ENCODE data around the gene SBNO2. TPM values are rescaled to one million over a fixed set of nuclear protein-coding genes. Genes with fewer than 3 reads are reported as not detected.
A peak's percentile ranks its signal among the peaks of the same experiment; 100 is the strongest.

Gene SBNO2
- total RNA-seq, 6 donors from 2014 or later: 44.8 to 159 (median 106) TPM

DNA sequence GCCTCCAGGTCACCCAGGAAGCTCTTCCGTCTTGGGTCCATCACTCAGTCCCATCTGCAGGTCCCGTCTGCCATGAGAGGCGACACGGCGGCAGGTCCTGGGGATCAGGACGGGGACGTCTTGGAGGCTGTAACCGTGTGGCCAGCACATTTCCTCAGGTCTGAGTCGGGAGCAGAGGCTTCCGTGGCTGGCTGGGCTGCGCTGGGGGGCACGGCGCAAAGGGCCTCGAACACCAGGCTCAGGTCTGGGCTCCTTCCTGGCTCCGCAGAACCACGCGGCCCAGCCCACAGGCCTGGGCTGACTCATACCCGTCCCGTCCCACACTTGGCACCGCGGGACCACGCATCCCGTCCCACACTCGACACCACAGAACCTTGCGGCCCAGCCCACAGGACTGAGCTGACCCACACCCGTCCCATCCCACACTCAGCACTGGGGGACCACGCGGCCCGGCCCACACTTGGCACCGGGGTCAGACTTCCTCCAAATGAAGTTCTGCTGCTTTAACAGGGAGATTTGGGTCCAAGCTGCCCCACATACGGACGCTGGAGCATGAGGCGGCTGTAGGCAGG, 30.2 kb downstream of the SBNO2 start:
- Histone ChIP-seq H3K4me1 (peaks cover 0 to 9% (median 0%) of the 10 kb centered on the region in 4 donors), H3K9me3 (no peaks in the 10 kb centered on the region), H3K27ac (no peak overlapping the region), H3K36me3 (peaks cover 9 to 83% (median 45%) of the 10 kb centered on the region in 4 donors), H3K27me3 (no peaks in the 10 kb centered on the region), H3K4me3 (no peak overlapping the region)
- TF ChIP-seq, protein P1, sequence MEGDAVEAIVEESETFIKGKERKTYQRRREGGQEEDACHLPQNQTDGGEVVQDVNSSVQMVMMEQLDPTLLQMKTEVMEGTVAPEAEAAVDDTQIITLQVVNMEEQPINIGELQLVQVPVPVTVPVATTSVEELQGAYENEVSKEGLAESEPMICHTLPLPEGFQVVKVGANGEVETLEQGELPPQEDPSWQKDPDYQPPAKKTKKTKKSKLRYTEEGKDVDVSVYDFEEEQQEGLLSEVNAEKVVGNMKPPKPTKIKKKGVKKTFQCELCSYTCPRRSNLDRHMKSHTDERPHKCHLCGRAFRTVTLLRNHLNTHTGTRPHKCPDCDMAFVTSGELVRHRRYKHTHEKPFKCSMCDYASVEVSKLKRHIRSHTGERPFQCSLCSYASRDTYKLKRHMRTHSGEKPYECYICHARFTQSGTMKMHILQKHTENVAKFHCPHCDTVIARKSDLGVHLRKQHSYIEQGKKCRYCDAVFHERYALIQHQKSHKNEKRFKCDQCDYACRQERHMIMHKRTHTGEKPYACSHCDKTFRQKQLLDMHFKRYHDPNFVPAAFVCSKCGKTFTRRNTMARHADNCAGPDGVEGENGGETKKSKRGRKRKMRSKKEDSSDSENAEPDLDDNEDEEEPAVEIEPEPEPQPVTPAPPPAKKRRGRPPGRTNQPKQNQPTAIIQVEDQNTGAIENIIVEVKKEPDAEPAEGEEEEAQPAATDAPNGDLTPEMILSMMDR (IDR thresholded peaks at IDR 0.05): no peak
- TF ChIP-seq EP300 (IDR thresholded peaks at IDR 0.05) (no peak), POLR2A (IDR thresholded peaks at IDR 0.05) (no peak)
- WGBS, 2 donors: 96 to 97% methylated on average over 4 to 33 of the region's 33 CpGs
- ATAC-seq (ENCODE audit: low FRiP score in 2 of 2) (peak in 1 of 2 donors; percentile 28), DNase-seq (peak in 1 of 2 donors; percentile 78)

DNA sequence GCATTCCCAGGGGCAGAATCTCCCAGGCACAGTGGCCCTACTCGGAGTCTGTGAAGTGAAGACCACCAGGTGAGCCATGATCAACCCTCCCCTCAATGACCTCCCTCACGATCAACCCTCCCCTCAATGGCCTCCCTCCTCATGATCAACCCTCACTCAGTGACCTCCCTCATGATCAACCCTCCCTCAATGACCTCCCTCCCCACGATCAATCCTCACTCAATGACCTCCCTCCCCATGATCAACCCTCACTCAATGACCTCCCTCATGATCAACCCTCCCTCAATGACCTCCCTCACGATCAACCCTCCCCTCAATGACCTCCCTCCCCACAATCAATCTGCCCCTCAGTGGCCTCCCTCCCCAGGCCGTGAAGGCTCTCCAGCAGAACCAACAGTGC, 32.1 kb downstream of the SBNO2 start:
- DNase-seq: no peak
- H3K27ac ChIP-seq: no peak overlapping the region
- peak; percentile 51 to 84 for ATAC-seq (ENCODE audit: low FRiP score in 2 of 2)
- WGBS, 2 donors: 80 to 89% methylated on average over 5 of the region's 5 CpGs
- no peaks in the 10 kb centered on the region for H3K27me3 ChIP-seq
- H3K4me3 ChIP-seq: no peak overlapping the region
- peaks cover 0 to under 1% (median under 1%) of the 10 kb centered on the region in 4 donors for H3K4me1 ChIP-seq
- H3K9me3 ChIP-seq: no peaks in the 10 kb centered on the region
- TF ChIP-seq, protein P1 (IDR thresholded peaks at IDR 0.05): no peak
- no peak for TF ChIP-seq POLR2AphosphoS5 (IDR thresholded peaks at IDR 0.05)
- no peak for TF ChIP-seq EP300 (IDR thresholded peaks at IDR 0.05)
- TF ChIP-seq POLR2A (IDR thresholded peaks at IDR 0.05): no peak
- peaks cover 8 to 79% (median 38%) of the 10 kb centered on the region in 4 donors for H3K36me3 ChIP-seq

DNA sequence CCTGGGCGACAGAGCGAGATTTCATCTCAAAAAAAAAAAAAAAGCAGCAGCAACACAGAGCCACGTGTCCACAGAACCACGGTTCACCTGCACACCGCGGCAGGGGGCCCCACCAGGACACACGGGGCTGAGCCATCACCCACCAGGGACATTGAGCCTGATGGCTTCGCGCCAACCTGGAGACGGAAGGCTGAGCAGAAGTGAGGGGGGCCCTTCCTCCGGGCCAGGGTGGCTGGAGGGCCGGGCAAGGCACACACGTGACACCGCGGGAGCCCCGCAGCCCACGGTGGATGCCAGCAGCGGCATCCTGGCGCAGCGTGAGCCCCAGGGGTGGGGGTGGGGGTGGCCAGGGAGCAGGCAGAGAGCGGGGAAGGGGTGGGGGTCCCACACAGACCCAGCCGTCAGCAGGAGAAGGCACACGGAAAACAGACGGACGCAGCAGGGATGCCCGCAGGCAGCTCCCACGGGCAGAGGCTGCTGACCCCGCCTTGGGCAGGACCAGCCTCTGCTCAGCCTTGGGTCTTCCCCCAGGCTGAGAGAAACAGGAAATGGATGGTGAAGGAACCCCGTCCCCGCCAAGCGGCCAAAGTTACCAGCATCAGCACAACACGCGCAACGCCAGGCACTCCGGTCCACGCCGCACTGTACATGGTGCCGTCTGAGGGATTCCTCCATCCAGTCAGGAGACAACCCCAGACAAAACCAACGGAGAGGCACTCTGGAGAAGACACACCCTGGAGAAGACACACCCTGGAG, 33.6 kb downstream of the SBNO2 start:
- TF ChIP-seq EP300 (IDR thresholded peaks at IDR 0.05): no peak
- no peak for TF ChIP-seq POLR2A (IDR thresholded peaks at IDR 0.05)
- TF ChIP-seq, protein P1 (IDR thresholded peaks at IDR 0.05): no peak
- no peak for TF ChIP-seq POLR2AphosphoS5 (IDR thresholded peaks at IDR 0.05)
- Histone ChIP-seq H3K9me3 (no peaks in the 10 kb centered on the region), H3K4me1 (peaks cover 14 to 16% (median 16%) of the 10 kb centered on the region in 4 donors), H3K4me3 (no peak overlapping the region), H3K36me3 (peaks cover 4 to 78% (median 33%) of the 10 kb centered on the region in 4 donors), H3K27ac (no peak overlapping the region), H3K27me3 (no peaks in the 10 kb centered on the region)
- 89 to 92% methylated on average over 20 to 31 of the region's 39 CpGs for WGBS, 2 donors
- ATAC-seq (ENCODE audit: low FRiP score in 2 of 2): peak in 1 of 2 donors; percentile 7
- peak in 1 of 2 donors; percentile 68 for DNase-seq

DNA sequence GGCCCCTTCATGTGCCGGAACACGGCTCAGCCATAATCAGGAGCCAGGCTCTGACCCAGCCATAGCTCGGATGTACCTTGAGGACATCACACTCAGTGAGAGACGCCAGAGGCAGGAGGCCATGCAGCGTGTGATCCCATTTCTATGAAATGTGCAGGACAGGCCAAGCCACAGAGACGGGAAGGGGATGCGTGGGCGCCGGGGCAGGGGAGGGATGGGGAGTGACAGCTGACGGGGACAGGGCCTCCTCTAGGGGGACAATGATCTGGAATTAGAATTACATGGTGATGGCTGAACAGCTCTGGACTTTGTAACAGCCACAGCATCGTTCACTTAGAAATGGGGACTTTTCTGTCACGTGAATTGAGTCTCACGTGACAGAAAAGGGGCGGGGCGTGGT, 34.9 kb downstream of the SBNO2 start:
- 95% methylated on average over 15 of the region's 15 CpGs for WGBS, 2 donors
- Histone ChIP-seq H3K4me1 (peaks cover 22 to 29% (median 27%) of the 10 kb centered on the region in 4 donors), H3K9me3 (no peaks in the 10 kb centered on the region), H3K36me3 (peaks cover 4 to 70% (median 31%) of the 10 kb centered on the region in 4 donors), H3K4me3 (no peak overlapping the region), H3K27me3 (no peaks in the 10 kb centered on the region), H3K27ac (no peak overlapping the region)
- DNase-seq: peak in 1 of 2 donors; percentile 61
- no peak for ATAC-seq (ENCODE audit: low FRiP score in 2 of 2)
- TF ChIP-seq POLR2A (IDR thresholded peaks at IDR 0.05) (no peak), EP300 (IDR thresholded peaks at IDR 0.05) (no peak)

DNA sequence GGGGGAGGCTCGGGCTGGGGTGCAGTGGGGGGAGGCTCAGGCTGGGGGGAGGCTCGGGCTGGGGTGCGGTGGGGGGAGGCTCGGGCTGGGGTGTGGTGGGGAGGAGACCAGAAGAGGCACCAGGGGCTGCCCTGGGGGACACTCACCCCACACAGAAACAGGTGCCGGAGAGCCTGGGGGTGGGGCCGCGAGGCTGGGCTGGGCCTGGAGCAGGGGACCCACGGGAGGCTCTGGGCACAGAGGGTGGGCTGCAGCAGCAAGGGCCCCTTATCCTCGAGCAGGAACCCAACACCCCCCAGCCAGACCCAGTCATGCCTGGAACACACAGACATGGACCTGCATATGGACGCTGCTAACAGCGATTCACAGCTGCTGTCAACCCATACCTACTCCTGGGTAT, 35.9 kb downstream of the SBNO2 start:
- ATAC-seq (ENCODE audit: low FRiP score in 2 of 2): no peak
- H3K36me3 ChIP-seq: peaks cover 4 to 60% (median 22%) of the 10 kb centered on the region in 4 donors

More for the DNA sequence above, 35.9 kb downstream of the SBNO2 start:
- DNase-seq: peak in 1 of 2 donors; percentile 63
- Histone ChIP-seq H3K27ac (no peak overlapping the region), H3K27me3 (no peaks in the 10 kb centered on the region), H3K9me3 (no peaks in the 10 kb centered on the region), H3K4me3 (no peak overlapping the region), H3K4me1 (peaks cover 32 to 39% (median 37%) of the 10 kb centered on the region in 4 donors)
- TF ChIP-seq EP300 (IDR thresholded peaks at IDR 0.05): no peak
- WGBS, 2 donors: 89 to 91% methylated on average over 7 to 8 of the region's 11 CpGs
